CD14-positive monocyte (primary cell): ENCODE measurements around the gene MAP7. TPM values are rescaled to one million over a fixed set of nuclear protein-coding genes. Genes with fewer than 3 reads are reported as not detected.
A peak's percentile ranks its signal among the peaks of the same experiment; 100 is the strongest.

ENCODE experiments used
- DNase-seq, 3 donors: peaks; one replicate each; pipeline ENCODE4 v3.0.0-alpha.2; 2011 to 2022
- H2AFZ ChIP-seq: 2 replicates; pipeline ENCODE4 v1.6.0; 2012; ENCODE audit warnings: mild to moderate bottlenecking, low read depth, low read length, inconsistent platforms; ENCODE audit not compliant: insufficient read depth, poor library complexity, severe bottlenecking
- H3K27ac ChIP-seq, 2 donors: 1 replicate in 1 of 2; 2 replicates in 1 of 2; pipeline ENCODE4 v1.5.1; 2012 to 2013; ENCODE audit warnings: low read length in 2 of 2, control low read depth in 1 of 2, inconsistent platforms in 1 of 2, low read depth in 1 of 2, mild to moderate bottlenecking in 1 of 2
- H3K27me3 ChIP-seq, 2 donors: one replicate each; pipeline versions ENCODE4 v1.6.0 to v1.6.1; 2011 to 2013; ENCODE audit warnings: low read length in 2 of 2; ENCODE audit not compliant: control insufficient read depth in 2 of 2, insufficient read depth in 2 of 2
- H3K36me3 ChIP-seq, 2 donors: replicated peaks in 1 of 2; 1 replicate in 1 of 2; 2 replicates in 1 of 2; pipeline versions ENCODE4 v1.5.1 to v1.6.1; 2012 to 2013; ENCODE audit warnings: low read length in 2 of 2, control low read depth in 1 of 2, inconsistent platforms in 1 of 2, mild to moderate bottlenecking in 1 of 2; ENCODE audit not compliant: insufficient read depth in 2 of 2, control insufficient read depth in 1 of 2
- H3K4me1 ChIP-seq, 2 donors: 1 replicate in 1 of 2; 2 replicates in 1 of 2; pipeline versions ENCODE4 v1.5.1 to v1.6.1; 2012 to 2013; ENCODE audit warnings: low read length in 2 of 2, control low read depth in 1 of 2, inconsistent platforms in 1 of 2, mild to moderate bottlenecking in 1 of 2, moderate library complexity in 1 of 2; ENCODE audit not compliant: insufficient read depth in 2 of 2, control insufficient read depth in 1 of 2
- H3K4me2 ChIP-seq: replicated peaks from 2 replicates; pipeline ENCODE3; 2012; ENCODE audit warnings: low read length, moderate library complexity, mild to moderate bottlenecking; ENCODE audit not compliant: poor library complexity, severe bottlenecking; ENCODE audit errors: extremely low read depth
- H3K4me3 ChIP-seq, 3 experiments: fragments of 200-600 bp in 1 of 3; sonication (generic) in 1 of 3; replicated peaks in 1 of 3; 1 replicate in 2 of 3; 2 replicates in 1 of 3; pipeline ENCODE4 v1.5.1; 2011 to 2013; ENCODE audit warnings: low read length in 3 of 3, mild to moderate bottlenecking in 3 of 3, control low read depth in 2 of 3, low read depth in 2 of 3, inconsistent platforms in 1 of 3, moderate library complexity in 1 of 3
- H3K79me2 ChIP-seq: 2 replicates; pipeline ENCODE4 v1.6.0; 2012; ENCODE audit warnings: mild to moderate bottlenecking, control low read depth, inconsistent platforms, low read length, moderate library complexity; ENCODE audit not compliant: insufficient read depth
- H3K9ac ChIP-seq: 2 replicates; pipeline ENCODE4 v1.6.0; 2017; ENCODE audit warnings: low read length, mild to moderate bottlenecking; ENCODE audit not compliant: insufficient read depth, poor library complexity, severe bottlenecking
- H3K9me3 ChIP-seq, 2 donors: replicated peaks in 1 of 2; 1 replicate in 1 of 2; 2 replicates in 1 of 2; pipeline versions ENCODE4 v1.5.1 to v1.6.1; 2012 to 2013; ENCODE audit warnings: low read length in 2 of 2, control low read depth in 1 of 2; ENCODE audit not compliant: control insufficient read depth in 1 of 2, insufficient read depth in 1 of 2
- H4K20me1 ChIP-seq: 2 replicates; pipeline ENCODE4 v1.6.0; 2012; ENCODE audit warnings: mild to moderate bottlenecking, low read length, control low read depth, moderate library complexity; ENCODE audit not compliant: insufficient read depth
- H3K27ac Mint-ChIP-seq, 7 donors: one replicate each; pipeline ENCODE4 v1.8.0; 2020; ENCODE audit warnings: mild to moderate bottlenecking in 7 of 7, mixed read lengths in 7 of 7, moderate library complexity in 6 of 7, inconsistent platforms in 2 of 7
- H3K27me3 Mint-ChIP-seq, 3 donors: one replicate each; pipeline ENCODE4 v1.8.0; 2021 to 2022; ENCODE audit warnings: low read depth in 3 of 3, mild to moderate bottlenecking in 3 of 3, mixed read lengths in 3 of 3, moderate library complexity in 3 of 3, inconsistent platforms in 1 of 3
- H3K36me3 Mint-ChIP-seq, 2 donors: one replicate each; pipeline ENCODE4 v1.8.0; 2020; ENCODE audit warnings: mixed read lengths in 2 of 2, inconsistent platforms in 1 of 2, mild to moderate bottlenecking in 1 of 2
- H3K4me1 Mint-ChIP-seq: one replicate; pipeline ENCODE4 v1.8.0; 2020; ENCODE audit warnings: mild to moderate bottlenecking, mixed read lengths
- H3K4me3 Mint-ChIP-seq, 2 donors: one replicate each; pipeline ENCODE4 v1.8.0; 2020; ENCODE audit warnings: mild to moderate bottlenecking in 2 of 2, mixed read lengths in 2 of 2, moderate library complexity in 1 of 2
- H3K9me3 Mint-ChIP-seq, 7 donors: one replicate each; pipeline ENCODE4 v1.8.0; 2020 to 2022; ENCODE audit warnings: mixed read lengths in 7 of 7, mild to moderate bottlenecking in 6 of 7, moderate library complexity in 6 of 7, inconsistent platforms in 2 of 7
- CTCF ChIP-seq: fragments of 200-600 bp; IDR thresholded peaks from one replicate; pipeline ENCODE4 v1.8.0; 2022; ENCODE audit warnings: antibody characterized with exemption, mild to moderate bottlenecking
- WGBS: methylation state at CpG from one replicate; pipeline ENCODE4 v1.1.5; 2013; ENCODE audit warnings: missing lambda C conversion rate; ENCODE audit not compliant: insufficient coverage; 5-methylcytosine and 5-hydroxymethylcytosine counted together
- intact Hi-C, 2 donors: fragments of 100-400 bp; cut with micrococcal nuclease; formaldehyde crosslinking; loops; one replicate each; pipeline versions ENCODE4 v1.15.0 to v1.15.1; 2023
- polyA plus RNA-seq, 3 donors: library from polyadenylated mRNA; depleted of rRNA in 1 of 3; unstranded in 2 of 3; stranded (reverse) in 1 of 3; fragments of 300-500 nt in 2 of 3; fragments of >200 nt in 1 of 3; fragmentation: Illumina TruSeq in 2 of 3; gene quantifications; 1 replicate in 2 of 3; 2 replicates in 1 of 3; pipeline ENCODE4 v1.2.3, GENCODE V29; 2012 to 2021

MAP7 gene
- polyA plus RNA-seq, 3 donors, result 0.67 to 1.6 (median 1.2) TPM

GRCh38 chr6:136547336-136547735, 2.9 kb downstream of the MAP7 start:
- intact Hi-C loops, result no loop called here
- peak; percentile 30 for TF ChIP-seq CTCF
- no peak overlapping the region for H3K4me3 Mint-ChIP-seq

GRCh38 chr6:136546331-136546730, 3.9 kb downstream of the MAP7 start:
- no peak for DNase-seq
- no peak overlapping the region for H3K4me3 Mint-ChIP-seq
- Histone ChIP-seq H3K36me3 (no peaks in the 10 kb centered on the region), H3K79me2 (no peaks in the 10 kb centered on the region), H3K27me3 (peaks cover 20 to 24% of the 10 kb centered on the region in 2 donors), H3K4me1 (peaks cover 15 to 16% of the 10 kb centered on the region in 2 donors), H3K27ac (no peak overlapping the region), H4K20me1 (no peaks in the 10 kb centered on the region), H3K9me3 (no peaks in the 10 kb centered on the region), H3K4me2 (no peak overlapping the region), H2AFZ (no peak overlapping the region), H3K9ac (no peak overlapping the region), H3K4me3 (no peak overlapping the region)
- WGBS, result no CpG with 5 or more reads among the region's 1 CpG
- peaks cover 0 to 5% of the 10 kb centered on the region in 2 donors for H3K36me3 Mint-ChIP-seq
- peaks cover 0 to 8% (median 0%) of the 10 kb centered on the region in 7 donors for H3K9me3 Mint-ChIP-seq
- H3K27ac Mint-ChIP-seq, result no peak overlapping the region
- intact Hi-C loops, result no loop called here
- peaks cover 13% of the 10 kb centered on the region for H3K4me1 Mint-ChIP-seq
- TF ChIP-seq CTCF, result no peak
- H3K27me3 Mint-ChIP-seq, result peaks cover 27 to 30% (median 28%) of the 10 kb centered on the region in 3 donors

More at GRCh38 chr6:136547336-136547735, 2.9 kb downstream of the MAP7 start:
- no peak overlapping the region for H3K4me3 ChIP-seq
- WGBS, result no CpG with 5 or more reads among the region's 4 CpGs
- peaks cover 0 to 8% (median 0%) of the 10 kb centered on the region in 7 donors for H3K9me3 Mint-ChIP-seq
- H3K36me3 ChIP-seq, result no peaks in the 10 kb centered on the region
- H3K27me3 Mint-ChIP-seq, result peaks cover 36 to 39% (median 36%) of the 10 kb centered on the region in 3 donors
- peaks cover 13% of the 10 kb centered on the region for H3K4me1 Mint-ChIP-seq
- no peaks in the 10 kb centered on the region for H4K20me1 ChIP-seq
- peaks cover 0 to 10% of the 10 kb centered on the region in 2 donors for H3K36me3 Mint-ChIP-seq
- DNase-seq, result no peak
- no peak overlapping the region for H3K4me2 ChIP-seq
- no peaks in the 10 kb centered on the region for H3K79me2 ChIP-seq
- peaks cover 15 to 16% of the 10 kb centered on the region in 2 donors for H3K4me1 ChIP-seq
- H3K9ac ChIP-seq, result no peak overlapping the region
- no peak overlapping the region for H3K27ac Mint-ChIP-seq
- H3K9me3 ChIP-seq, result no peaks in the 10 kb centered on the region
- H2AFZ ChIP-seq, result no peak overlapping the region
- H3K27ac ChIP-seq, result no peak overlapping the region
- peaks cover 23 to 33% of the 10 kb centered on the region in 2 donors for H3K27me3 ChIP-seq
